ENCODE results near the gene DET1.

- TF ChIP-seq YY1 (IDR thresholded peaks at IDR 0.05; ENCODE audit: insufficient read depth, insufficient read length): no peak
- TF ChIP-seq ZNF274 (IDR thresholded peaks at IDR 0.05; ENCODE audit: low read depth, low read length): no peak
Observed at GRCh38 chr15:88535607-88536313, 10.7 kb downstream of the DET1 start.

Measured in NT2/D1 (cell line).